Sigmoid colon (tissue), 7 donors: Measurements from ENCODE around the gene GPC5. TPM values are rescaled to one million over a fixed set of nuclear protein-coding genes. Genes with fewer than 3 reads are reported as not detected.

Experiments
- DNase-seq: peaks from one replicate; pipeline ENCODE4 v3.0.0-alpha.2; 2019
- H3K27ac ChIP-seq, 4 donors: fragments of 200-600 bp; sonication (generic); one replicate each; pipeline ENCODE4 v1.5.1; 2016 to 2019; ENCODE audit warnings: mild to moderate bottlenecking in 1 of 4
- H3K27me3 ChIP-seq, 3 donors: fragments of 200-600 bp; sonication (generic); one replicate each; pipeline ENCODE4 v1.5.1; 2019; ENCODE audit warnings: mild to moderate bottlenecking in 1 of 3
- H3K36me3 ChIP-seq, 4 donors: fragments of 200-600 bp; sonication (generic); one replicate each; pipeline ENCODE4 v1.5.1; 2016 to 2019
- H3K4me1 ChIP-seq, 4 donors: fragments of 200-600 bp; sonication (generic); one replicate each; pipeline ENCODE4 v1.5.1; 2017 to 2019
- H3K4me3 ChIP-seq, 4 donors: fragments of 200-600 bp; sonication (generic); one replicate each; pipeline ENCODE4 v1.5.1; 2017 to 2019; ENCODE audit warnings: mild to moderate bottlenecking in 2 of 4, moderate library complexity in 1 of 4
- H3K9me3 ChIP-seq, 4 donors: fragments of 200-600 bp in 3 of 4; sonication (generic) in 3 of 4; one replicate each; pipeline versions ENCODE4 v1.5.1 to v1.6.1; 2013 to 2019
- EP300 ChIP-seq, 4 donors: sonication (generic); formaldehyde crosslinking; IDR thresholded peaks; one replicate each; pipeline ENCODE4 v1.6.1; 2017; ENCODE audit warnings: antibody characterized with exemption in 4 of 4
- POLR2A ChIP-seq, 2 donors: fragments of 450-650 bp; IDR thresholded peaks; one replicate each; pipeline ENCODE4 v1.6.1; 2016; ENCODE audit warnings: antibody characterized with exemption in 2 of 2, mild to moderate bottlenecking in 2 of 2, moderate library complexity in 2 of 2
- POLR2AphosphoS5 ChIP-seq, 4 donors: sonication (generic); formaldehyde crosslinking; IDR thresholded peaks; one replicate each; pipeline ENCODE4 v1.6.1; 2017; ENCODE audit warnings: antibody characterized with exemption in 4 of 4
- WGBS, 2 donors: extraction: QIAGEN DNeasy Blood & Tissue Kit; methylation state at CpG; one replicate each; pipeline ENCODE4 v1.1.7; 2013; 5-methylcytosine and 5-hydroxymethylcytosine counted together
- intact Hi-C: fragments of 100-400 bp; cut with DNase I; formaldehyde crosslinking; loops from one replicate; pipeline ENCODE4 v1.15.1; 2023
- polyA plus RNA-seq, 3 donors: library from polyadenylated mRNA; stranded (reverse); fragments of 200-250 nt; gene quantifications; one replicate each; pipeline ENCODE4 v1.2.3, GENCODE V29; 2013
- total RNA-seq, 4 donors: library from RNA; depleted of rRNA; stranded (reverse); fragments of >200 nt; gene quantifications; one replicate each; pipeline ENCODE4 v1.1.0, GENCODE V29; 2016
- TF ChIP-seq, protein P1 (sequence below), 4 experiments: fragments of 450-650 bp in 3 of 4; fragments of 200-600 bp in 1 of 4; IDR thresholded peaks; one replicate each; pipeline ENCODE4 v1.5.1; 2016 to 2019; ENCODE audit warnings: antibody characterized with exemption in 4 of 4, mild to moderate bottlenecking in 3 of 4, moderate library complexity in 2 of 4
- donor health status: healthy with polysubstance abuse.
- donor health status: Bipolar disorder and iron deficiency.
- donor health status: healthy.

Gene GPC5
- total and polyA plus RNA-seq, 7 donors = 0.39 to 3.9 (median 2.9) TPM; not detected in 2

- TF ChIP-seq EP300 (IDR thresholded peaks at IDR 0.05) = no peak
- H3K4me1 ChIP-seq = peaks cover 0 to 8% (median 3%) of the 10 kb centered on the region in 4 donors
These were observed 165.4 kb downstream of the GPC5 start for GRCh38 chr13:91563799-91564198.

DNA sequence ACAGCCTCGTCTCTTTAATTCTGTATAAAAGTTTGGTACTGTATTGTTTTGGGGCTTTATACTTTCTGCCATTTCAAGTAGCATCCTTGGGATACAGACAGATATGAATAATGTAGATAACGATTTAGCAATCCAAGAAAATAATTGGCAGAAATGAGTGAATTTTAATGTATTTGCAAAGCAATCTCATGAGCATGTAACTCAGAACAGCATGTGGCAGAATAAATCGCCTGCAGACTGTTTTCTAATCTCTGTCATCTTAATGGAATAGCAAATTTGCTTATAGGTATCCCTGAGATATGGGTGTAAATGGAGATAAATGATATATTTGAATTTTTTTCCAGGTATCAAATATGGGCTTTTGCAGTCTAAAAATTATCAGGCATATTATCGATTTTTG, 166.0 kb downstream of the GPC5 start:
- no peaks in the 10 kb centered on the region for H3K9me3 ChIP-seq
- no peak for DNase-seq
- intact Hi-C loops = no loop called here
- H3K27me3 ChIP-seq = no peaks in the 10 kb centered on the region
- H3K27ac ChIP-seq = no peak overlapping the region
- H3K36me3 ChIP-seq = no peaks in the 10 kb centered on the region
- no peak overlapping the region for H3K4me3 ChIP-seq
- no peak for TF ChIP-seq EP300 (IDR thresholded peaks at IDR 0.05)
- TF ChIP-seq, protein P1, sequence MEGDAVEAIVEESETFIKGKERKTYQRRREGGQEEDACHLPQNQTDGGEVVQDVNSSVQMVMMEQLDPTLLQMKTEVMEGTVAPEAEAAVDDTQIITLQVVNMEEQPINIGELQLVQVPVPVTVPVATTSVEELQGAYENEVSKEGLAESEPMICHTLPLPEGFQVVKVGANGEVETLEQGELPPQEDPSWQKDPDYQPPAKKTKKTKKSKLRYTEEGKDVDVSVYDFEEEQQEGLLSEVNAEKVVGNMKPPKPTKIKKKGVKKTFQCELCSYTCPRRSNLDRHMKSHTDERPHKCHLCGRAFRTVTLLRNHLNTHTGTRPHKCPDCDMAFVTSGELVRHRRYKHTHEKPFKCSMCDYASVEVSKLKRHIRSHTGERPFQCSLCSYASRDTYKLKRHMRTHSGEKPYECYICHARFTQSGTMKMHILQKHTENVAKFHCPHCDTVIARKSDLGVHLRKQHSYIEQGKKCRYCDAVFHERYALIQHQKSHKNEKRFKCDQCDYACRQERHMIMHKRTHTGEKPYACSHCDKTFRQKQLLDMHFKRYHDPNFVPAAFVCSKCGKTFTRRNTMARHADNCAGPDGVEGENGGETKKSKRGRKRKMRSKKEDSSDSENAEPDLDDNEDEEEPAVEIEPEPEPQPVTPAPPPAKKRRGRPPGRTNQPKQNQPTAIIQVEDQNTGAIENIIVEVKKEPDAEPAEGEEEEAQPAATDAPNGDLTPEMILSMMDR (IDR thresholded peaks at IDR 0.05) = no peak
- TF ChIP-seq POLR2A (IDR thresholded peaks at IDR 0.05) = no peak
- TF ChIP-seq POLR2AphosphoS5 (IDR thresholded peaks at IDR 0.05) = no peak
- H3K4me1 ChIP-seq = peaks cover 0 to 8% (median 3%) of the 10 kb centered on the region in 4 donors
- WGBS, 2 donors = 88% methylated on average over 4 of the region's 4 CpGs

More at GRCh38 chr13:91563799-91564198, 165.4 kb downstream of the GPC5 start:
- H3K4me3 ChIP-seq = no peak overlapping the region
- H3K27ac ChIP-seq = no peak overlapping the region
- H3K36me3 ChIP-seq = no peaks in the 10 kb centered on the region
- no peak for DNase-seq
- intact Hi-C loops = no loop called here
- H3K9me3 ChIP-seq = no peaks in the 10 kb centered on the region
- 68 to 87% methylated on average over 5 of the region's 5 CpGs for WGBS, 2 donors
- no peaks in the 10 kb centered on the region for H3K27me3 ChIP-seq

DNA sequence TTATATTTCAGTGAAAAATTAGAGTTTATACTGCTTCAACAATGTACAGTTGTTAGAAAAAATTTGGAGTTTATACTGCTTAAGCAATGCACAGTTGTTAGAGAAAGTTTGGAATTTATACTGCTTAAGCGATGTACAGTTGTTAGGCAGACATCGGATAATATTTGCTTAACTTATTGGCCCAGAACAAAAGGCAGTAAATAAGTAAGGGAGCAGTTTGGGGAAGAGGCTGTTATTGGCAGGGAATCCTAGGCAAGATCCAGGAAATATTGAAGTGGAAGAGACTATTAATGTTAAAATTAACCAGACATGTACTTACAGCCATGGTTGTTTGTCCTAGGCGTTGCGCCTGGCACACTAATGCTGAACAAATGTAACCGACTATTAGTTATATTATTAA, 166.9 kb downstream of the GPC5 start:
- DNase-seq = no peak
- WGBS, 2 donors = 29 to 62% methylated on average over 5 of the region's 5 CpGs
- H3K4me3 ChIP-seq = no peak overlapping the region
- H3K27me3 ChIP-seq = no peaks in the 10 kb centered on the region
- intact Hi-C loops = no loop called here
- H3K9me3 ChIP-seq = no peaks in the 10 kb centered on the region
- no peaks in the 10 kb centered on the region for H3K36me3 ChIP-seq
- TF ChIP-seq POLR2A (IDR thresholded peaks at IDR 0.05) = no peak
- TF ChIP-seq EP300 (IDR thresholded peaks at IDR 0.05) = no peak
- TF ChIP-seq, protein P1 (IDR thresholded peaks at IDR 0.05) = no peak
- no peak for TF ChIP-seq POLR2AphosphoS5 (IDR thresholded peaks at IDR 0.05)
- peaks cover 0 to 8% (median 3%) of the 10 kb centered on the region in 4 donors for H3K4me1 ChIP-seq
- H3K27ac ChIP-seq = no peak overlapping the region

DNA sequence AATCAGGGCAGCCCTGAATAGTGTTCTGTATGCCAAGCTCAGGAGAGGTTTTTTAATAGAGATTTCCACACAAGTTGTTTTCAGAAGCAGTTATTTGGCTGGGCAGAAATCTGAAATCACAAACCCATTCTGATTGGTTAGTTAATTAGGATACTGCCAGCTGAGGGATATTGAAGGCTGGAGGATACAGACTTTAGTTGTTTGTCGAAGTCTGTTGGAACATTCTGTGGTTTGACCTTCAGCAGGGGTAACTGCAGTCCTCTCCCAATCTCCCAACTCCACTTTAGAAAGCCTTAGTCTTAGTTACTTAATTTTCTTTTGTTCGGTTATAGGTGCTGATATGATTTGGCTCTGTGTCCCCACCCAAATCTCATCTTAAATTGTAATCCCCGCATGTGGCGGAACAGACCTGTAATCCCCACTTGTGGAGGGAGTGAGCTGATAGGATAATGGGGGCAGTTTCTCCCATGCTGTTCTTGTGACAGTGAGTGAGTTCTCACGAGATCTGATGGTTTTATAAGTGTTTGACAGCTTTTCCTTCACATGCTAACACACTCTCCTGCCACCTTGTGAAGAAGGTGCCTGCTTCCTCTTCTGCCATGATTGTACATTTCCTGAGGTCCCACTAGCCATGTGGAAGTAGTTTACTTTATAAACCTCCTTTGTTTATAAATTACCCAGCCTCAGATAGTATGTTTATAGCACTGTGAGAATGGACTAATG, 169.2 kb downstream of the GPC5 start:
- Histone ChIP-seq H3K36me3 (no peaks in the 10 kb centered on the region), H3K27ac (no peak overlapping the region), H3K4me3 (no peak overlapping the region), H3K27me3 (no peaks in the 10 kb centered on the region), H3K4me1 (peaks cover 0 to 8% (median 3%) of the 10 kb centered on the region in 4 donors), H3K9me3 (no peaks in the 10 kb centered on the region)
- DNase-seq = no peak
- TF ChIP-seq POLR2A (IDR thresholded peaks at IDR 0.05) = no peak
- no peak for TF ChIP-seq EP300 (IDR thresholded peaks at IDR 0.05)
- no peak for TF ChIP-seq POLR2AphosphoS5 (IDR thresholded peaks at IDR 0.05)
- TF ChIP-seq, protein P1 (IDR thresholded peaks at IDR 0.05) = no peak
- WGBS, 2 donors = 81 to 86% methylated on average over 5 of the region's 5 CpGs
- intact Hi-C loops = no loop called here

DNA sequence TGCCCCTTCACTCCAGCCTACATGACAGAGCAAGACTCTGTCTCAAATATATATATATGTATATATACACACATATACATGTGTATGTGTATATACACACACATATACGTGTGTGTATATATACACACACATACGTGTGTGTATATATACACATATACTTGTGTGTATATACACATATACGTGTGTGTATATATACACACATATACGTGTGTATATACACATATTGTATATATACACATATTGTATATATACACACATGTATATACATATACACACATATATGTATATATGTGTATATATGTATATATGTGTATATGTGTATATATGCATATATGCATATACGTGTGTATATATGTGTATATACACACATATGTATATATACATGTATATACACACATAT, 173.3 kb downstream of the GPC5 start:
- no peaks in the 10 kb centered on the region for H3K27me3 ChIP-seq
- 85 to 90% methylated on average over 5 of the region's 5 CpGs for WGBS, 2 donors
- H3K36me3 ChIP-seq = no peaks in the 10 kb centered on the region
- H3K9me3 ChIP-seq = no peaks in the 10 kb centered on the region
- no peak overlapping the region for H3K4me3 ChIP-seq
- H3K4me1 ChIP-seq = peaks cover 0 to 5% (median 0%) of the 10 kb centered on the region in 4 donors
- no peak for DNase-seq
- intact Hi-C loops = no loop called here
- TF ChIP-seq, protein P1 (IDR thresholded peaks at IDR 0.05) = no peak
- H3K27ac ChIP-seq = no peak overlapping the region
